ENCODE measurements around the gene CLTRN.
"Not testable (repeated sequence)": the region's sequence is repeated elsewhere in the genome, so short reads cannot be mapped to it uniquely, and the experiment has no call there.

CLTRN gene

GRCh38 chrX:15664487-15665444, at the start of gene CLTRN:
CLTRN (minus strand) TSS chrX:15664805; CDS start chrX:15664775, 30 bp downstream.
- no peak for FAIRE-seq

- FAIRE-seq = not testable (repeated sequence)
Observed at GRCh38 chrX:15704273-15704672, 39.7 kb upstream of the CLTRN start.

- not testable (repeated sequence) for FAIRE-seq
Observed at GRCh38 chrX:15703809-15704208, 39.2 kb upstream of the CLTRN start.

DNA sequence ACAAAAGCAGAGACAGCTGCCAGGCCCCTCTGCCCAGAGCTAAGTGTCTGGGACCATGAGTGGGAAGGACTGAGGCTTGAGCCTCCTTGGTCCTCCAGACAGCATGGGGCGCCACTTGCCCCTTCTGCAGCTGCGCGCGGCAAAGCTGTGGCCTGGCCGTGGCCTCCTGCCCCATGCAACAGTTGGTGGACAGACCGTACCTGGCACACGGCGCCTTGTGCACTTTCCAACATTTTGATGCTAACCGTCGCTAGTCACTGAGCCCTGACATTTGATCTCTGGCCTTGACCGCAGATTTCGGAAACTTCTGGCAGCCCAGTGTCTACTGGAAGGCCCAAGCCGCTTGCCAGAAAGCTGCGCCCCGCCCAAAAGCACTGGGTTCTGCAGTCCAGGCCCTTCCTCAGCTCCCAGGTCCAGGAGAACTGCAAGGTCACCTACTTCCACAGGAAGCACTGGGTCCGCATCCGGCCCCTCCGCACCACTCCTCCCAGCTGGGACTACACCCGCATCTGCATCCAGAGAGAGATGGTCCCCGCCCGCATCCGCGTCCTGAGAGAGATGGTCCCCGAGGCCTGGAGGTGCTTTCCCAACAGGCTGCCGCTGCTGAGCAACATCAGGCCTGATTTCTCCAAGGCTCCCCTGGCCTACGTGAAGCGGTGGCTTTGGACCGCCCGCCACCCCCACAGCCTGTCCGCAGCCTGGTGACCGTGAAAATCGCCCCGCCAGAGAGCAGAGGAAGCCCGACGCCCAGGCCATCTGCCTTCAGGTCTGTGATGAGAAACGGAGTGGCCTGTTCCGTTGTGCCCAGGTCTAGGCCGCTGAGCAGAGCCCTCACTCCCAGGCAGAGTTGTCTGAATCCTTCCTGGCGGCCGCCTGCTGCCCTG, 38.1 kb upstream of the CLTRN start:
- FAIRE-seq = no peak

- no peak for FAIRE-seq
Observed at GRCh38 chrX:15696516-15696915, 31.9 kb upstream of the CLTRN start.

DNA sequence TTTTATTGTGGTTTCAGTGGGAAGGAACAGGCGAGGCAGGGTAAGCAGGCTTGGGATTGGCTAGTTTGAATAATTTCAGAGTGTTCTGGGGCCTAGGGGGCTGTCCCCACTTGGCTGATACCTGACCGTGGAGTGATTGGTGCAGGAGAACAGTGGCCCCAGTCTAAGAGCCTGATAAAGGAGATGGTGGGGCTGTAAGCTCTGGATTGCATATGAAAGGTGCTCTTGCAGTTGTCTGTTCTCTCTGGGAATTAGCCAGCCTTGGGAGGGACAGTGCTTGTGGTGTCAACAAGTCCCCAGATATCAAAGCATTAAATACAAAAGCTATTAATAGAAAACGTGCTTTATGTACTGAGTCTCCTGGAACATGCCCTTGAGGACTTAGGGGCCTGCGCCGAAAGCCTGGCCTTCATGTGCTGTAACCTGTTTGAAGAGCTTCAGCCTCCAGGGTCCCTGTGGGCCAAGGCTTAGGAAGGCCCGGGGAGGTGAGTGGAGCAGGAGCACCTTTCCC, 30.4 kb upstream of the CLTRN start:
- FAIRE-seq = no peak

DNA sequence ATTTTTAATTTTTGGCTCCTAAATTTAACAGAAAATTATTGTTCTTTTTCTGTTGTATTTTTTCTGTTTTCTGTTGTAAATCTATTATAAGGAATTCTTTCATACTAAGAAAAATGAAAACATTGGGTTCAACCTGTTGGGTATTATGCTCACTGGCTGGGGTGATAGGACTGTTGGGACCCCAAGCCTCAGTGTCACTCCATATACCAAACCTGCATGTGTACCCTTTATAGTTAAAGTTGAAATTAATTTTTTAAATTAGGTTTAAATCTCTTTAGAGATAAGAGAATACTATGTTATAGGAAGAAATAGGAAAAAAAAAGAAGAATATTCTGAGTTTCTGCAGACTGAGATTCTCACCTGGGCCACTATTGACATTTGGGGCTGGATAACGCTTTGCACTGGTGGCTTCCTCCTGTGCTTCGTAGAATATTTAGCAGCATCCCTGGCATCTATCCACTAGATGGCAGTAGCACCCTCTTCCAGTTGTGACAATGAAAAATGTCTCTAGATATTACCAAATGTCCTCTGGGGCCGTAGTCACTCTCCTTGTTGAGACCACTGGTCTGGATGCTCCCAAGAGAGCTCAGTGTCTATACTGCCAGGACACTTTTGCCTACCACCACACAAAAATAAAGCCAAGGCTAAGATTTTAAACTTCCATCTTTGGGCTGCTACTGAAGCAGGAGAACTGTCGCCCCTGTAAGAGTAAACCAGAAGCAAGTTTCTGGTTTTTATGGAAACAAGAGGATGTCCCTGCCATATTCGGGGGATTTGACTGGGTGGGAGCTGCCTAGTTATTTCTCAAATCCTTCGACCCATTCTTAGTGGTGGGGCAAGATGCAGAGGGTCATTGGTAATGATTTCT, 22.4 kb upstream of the CLTRN start:
- FAIRE-seq = no peak

GRCh38 chrX:15683193-15683592, 18.6 kb upstream of the CLTRN start:
- no peak for FAIRE-seq

DNA sequence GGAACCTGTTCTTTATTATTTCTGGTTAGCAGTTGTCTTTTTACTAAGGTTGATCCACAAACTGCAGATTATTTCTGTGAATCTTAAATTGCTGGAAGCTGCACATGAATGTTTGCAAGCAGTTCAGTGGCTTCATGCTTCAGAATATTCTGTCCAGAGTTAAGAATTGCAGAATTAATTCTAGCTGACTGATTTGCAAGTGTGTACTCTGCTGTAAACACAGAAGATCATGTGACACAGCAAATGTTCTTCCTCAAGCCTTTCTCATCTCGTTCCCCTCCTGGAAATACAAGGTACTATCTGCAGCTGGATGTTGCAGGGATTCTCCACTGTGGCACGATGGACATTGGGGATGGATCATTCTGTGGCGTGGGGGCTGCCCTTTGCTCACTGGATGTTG, 16.8 kb upstream of the CLTRN start:
- no peak for FAIRE-seq

- FAIRE-seq = no peak
Observed at GRCh38 chrX:15680401-15680800, 15.8 kb upstream of the CLTRN start.

DNA sequence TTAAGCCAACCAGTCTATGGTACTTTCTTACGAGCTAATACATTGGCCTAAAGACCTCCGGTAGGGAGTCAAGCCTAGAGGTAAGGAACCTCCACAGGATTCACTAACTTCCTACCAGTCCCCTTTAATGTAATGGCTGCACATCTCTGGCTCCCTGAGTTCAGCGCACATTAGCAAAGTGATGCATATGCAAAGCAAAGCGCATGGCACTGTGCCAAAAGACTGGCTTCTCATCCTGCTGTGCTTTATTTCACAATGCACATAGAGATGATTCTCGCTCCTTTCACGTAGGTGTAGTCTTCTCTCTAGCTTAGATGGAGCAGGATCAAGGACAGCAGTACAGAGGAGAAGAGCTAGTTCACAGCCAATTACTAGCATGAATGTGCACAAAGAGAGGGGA, 14.6 kb upstream of the CLTRN start:
- no peak for FAIRE-seq

GRCh38 chrX:15678339-15678738, 13.7 kb upstream of the CLTRN start:
- FAIRE-seq = no peak

GRCh38 chrX:15676886-15677285, 12.3 kb upstream of the CLTRN start:
- FAIRE-seq = no peak

- no peak for FAIRE-seq
Observed at GRCh38 chrX:15675490-15675921, 10.9 kb upstream of the CLTRN start.

DNA sequence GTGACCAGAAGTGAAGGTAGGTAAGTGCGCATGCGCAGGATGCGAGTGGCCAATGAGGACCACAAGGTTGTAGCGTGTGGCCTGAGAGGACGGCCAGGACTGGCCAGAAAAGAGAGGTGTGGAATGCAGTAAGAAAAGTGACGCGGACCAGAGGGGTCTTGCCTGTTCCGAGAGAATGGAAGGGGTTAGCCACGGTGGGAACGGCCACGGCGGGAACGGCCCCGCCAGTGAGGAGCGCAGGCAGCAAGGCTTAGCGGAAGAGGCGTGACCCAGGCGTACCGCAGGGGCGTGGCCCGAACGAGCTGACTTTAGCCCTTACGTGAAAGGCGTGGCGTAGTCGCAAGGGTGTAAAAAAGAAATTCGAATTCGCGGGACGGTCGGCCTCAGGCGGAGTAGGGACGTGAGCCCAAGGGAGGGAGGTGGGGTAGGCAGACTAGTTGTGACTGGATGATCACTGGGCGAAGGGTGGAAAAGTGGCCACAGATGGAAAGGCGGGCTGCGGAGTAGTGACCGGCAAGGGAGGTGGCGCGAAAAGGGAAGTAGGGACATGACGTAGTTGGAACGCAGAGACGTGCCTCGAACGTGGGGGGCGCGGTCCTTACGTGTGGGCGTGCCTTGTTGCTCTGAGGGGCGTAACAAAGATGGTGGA, 10.4 kb upstream of the CLTRN start:
- FAIRE-seq = peak; percentile 52

DNA sequence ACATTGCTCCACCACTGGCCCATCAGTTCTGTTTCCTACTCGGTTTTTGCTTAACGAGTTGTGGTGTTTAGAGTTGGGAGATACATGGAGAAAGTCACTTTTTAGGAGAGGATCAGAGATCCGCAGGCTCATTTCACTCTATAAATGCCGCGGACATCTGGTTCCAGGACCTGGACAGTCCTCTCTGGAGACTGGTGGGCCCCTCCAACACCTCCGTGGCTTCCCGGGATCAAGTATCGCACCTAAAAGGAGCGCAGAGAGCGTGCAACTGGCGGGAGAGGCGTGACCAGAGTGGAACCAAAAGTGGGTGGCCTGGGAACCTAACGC, 9.9 kb upstream of the CLTRN start:
- FAIRE-seq = no peak

- no peak for FAIRE-seq
Observed at GRCh38 chrX:15673970-15674369, 9.4 kb upstream of the CLTRN start.

GRCh38 chrX:15672881-15673280, 8.3 kb upstream of the CLTRN start:
- no peak for FAIRE-seq

- no peak for FAIRE-seq
Observed at GRCh38 chrX:15663439-15663838, 1.2 kb downstream of the CLTRN start.

DNA sequence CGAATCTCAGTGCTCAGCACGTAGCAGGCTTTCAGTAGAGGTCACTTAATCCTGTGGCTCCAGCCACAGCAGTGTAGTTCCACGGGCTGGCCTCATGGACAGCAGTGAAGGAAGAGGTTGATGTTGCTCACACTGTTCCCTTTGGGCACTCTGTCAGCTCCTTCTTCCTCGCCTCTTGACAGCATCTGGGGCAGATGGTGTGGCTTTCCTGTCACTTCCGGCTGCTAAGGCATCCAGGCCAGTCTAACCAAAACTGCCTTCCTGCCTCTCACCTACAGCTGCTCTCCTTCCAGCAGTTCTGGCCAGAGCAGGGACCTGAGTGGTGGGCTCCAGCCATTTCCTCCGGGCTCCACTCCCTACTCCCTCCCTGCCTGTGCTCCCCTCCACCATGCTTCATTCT, 9.8 kb downstream of the CLTRN start:
- FAIRE-seq = not testable (repeated sequence)

GRCh38 chrX:15653961-15654360, 10.6 kb downstream of the CLTRN start:
- no peak for FAIRE-seq

- FAIRE-seq = peak; percentile 41
Observed at GRCh38 chrX:15647510-15647909, 17.1 kb downstream of the CLTRN start.

All from A204.1 (cell line).